IMR-90 (cell line): ENCODE measurements around the gene SSR4. TPM values are rescaled to one million over a fixed set of nuclear protein-coding genes. Genes with fewer than 3 reads are reported as not detected.
A peak's percentile ranks its signal among the peaks of the same experiment; 100 is the strongest.

Experiments
- ATAC-seq: fragments of 200-7000 bp; cut with Tn5 transposase; 2 replicates; pipeline ENCODE4 v1.9.1; 2020; ENCODE audit warnings: low read depth, mild to moderate bottlenecking, moderate library complexity
- BruUV-seq: library from RNA; stranded (reverse); fragments of 400-500 nt; replicated peaks from 2 replicates; lab custom pipeline; 2021; lab: Mats Ljungman, UMichigan
- CTCF ChIA-PET: fragments of 300-600 bp; formaldehyde crosslinking; extraction: SDS; loops from one replicate; lab custom pipeline; 2021; ENCODE audit warnings: antibody characterized with exemption; lab: Yijun Ruan, JAX
- POLR2A ChIA-PET: fragments of 300-600 bp; sonication (Branson Sonifier 250); formaldehyde crosslinking; loops from one replicate; lab custom pipeline; 2022; ENCODE audit warnings: antibody characterized with exemption; ENCODE audit not compliant: unreplicated experiment; lab: Charles Lee
- DNase-seq: peaks from one replicate; pipeline ENCODE4 v3.0.0; 2013
- H2AFZ ChIP-seq: replicated peaks from 2 replicates; pipeline ENCODE3; 2013; ENCODE audit warnings: low read length, mild to moderate bottlenecking; ENCODE audit not compliant: poor library complexity
- H2AK5ac ChIP-seq: 2 replicates; pipeline ENCODE4 v1.6.1; 2013; ENCODE audit warnings: low read depth, low read length, inconsistent platforms
- H2AK9ac ChIP-seq: replicated peaks from 2 replicates; pipeline ENCODE3; 2013; ENCODE audit warnings: mild to moderate bottlenecking, low read depth, low read length, moderate library complexity; ENCODE audit not compliant: poor library complexity
- H2BK120ac ChIP-seq: 2 replicates; pipeline ENCODE4 v1.6.1; 2013; ENCODE audit warnings: low read depth, low read length, inconsistent platforms
- H2BK15ac ChIP-seq: 3 replicates; pipeline ENCODE4 v1.6.1; 2013; ENCODE audit warnings: low read depth, low read length, inconsistent platforms
- H2BK20ac ChIP-seq: 2 replicates; pipeline ENCODE4 v1.6.1; 2013; ENCODE audit warnings: low read depth, mild to moderate bottlenecking, inconsistent platforms, low read length, moderate library complexity
- H2BK5ac ChIP-seq: 2 replicates; pipeline ENCODE4 v1.6.1; 2013; ENCODE audit warnings: mild to moderate bottlenecking, low read depth, low read length, inconsistent platforms; ENCODE audit not compliant: poor library complexity, severe bottlenecking
- H3K14ac ChIP-seq: replicated peaks from 2 replicates; pipeline ENCODE4 v1.6.1; 2013; ENCODE audit warnings: low read depth, low read length, inconsistent platforms
- H3K18ac ChIP-seq: 2 replicates; pipeline ENCODE4 v1.6.1; 2013; ENCODE audit warnings: low read depth, low read length, control low read depth
- H3K23ac ChIP-seq: 2 replicates; pipeline ENCODE4 v1.6.1; 2013; ENCODE audit warnings: low read depth, low read length, inconsistent platforms
- H3K27ac ChIP-seq: 2 replicates; pipeline ENCODE4 v1.5.1; 2013; ENCODE audit warnings: mild to moderate bottlenecking, control low read depth, low read length; ENCODE audit not compliant: insufficient read depth
- H3K27me3 ChIP-seq: 2 replicates; pipeline ENCODE4 v1.6.1; 2013; ENCODE audit warnings: low read length; ENCODE audit not compliant: control insufficient read depth, insufficient read depth
- H3K36me3 ChIP-seq: 2 replicates; pipeline ENCODE4 v1.6.1; 2013; ENCODE audit warnings: low read length, mixed read lengths; ENCODE audit not compliant: control insufficient read depth, insufficient read depth
- H3K4ac ChIP-seq: 2 replicates; pipeline ENCODE4 v1.6.1; 2013; ENCODE audit warnings: low read depth, low read length, inconsistent platforms
- H3K4me1 ChIP-seq: 2 replicates; pipeline ENCODE4 v1.6.1; 2013; ENCODE audit warnings: low read length, mixed read lengths; ENCODE audit not compliant: control insufficient read depth, insufficient read depth
- H3K4me2 ChIP-seq: 2 replicates; pipeline ENCODE4 v1.6.1; 2013; ENCODE audit warnings: low read depth, mild to moderate bottlenecking, control low read depth, low read length, moderate library complexity
- H3K4me3 ChIP-seq: 2 replicates; pipeline ENCODE4 v1.5.1; 2013; ENCODE audit warnings: low read depth, mild to moderate bottlenecking, control low read depth, low read length, moderate library complexity; ENCODE audit not compliant: insufficient read depth
- H3K56ac ChIP-seq: 2 replicates; pipeline ENCODE4 v1.6.1; 2013; ENCODE audit warnings: low read length, inconsistent platforms; ENCODE audit not compliant: insufficient read depth; ENCODE audit errors: extremely low read depth
- H3K79me1 ChIP-seq, 2 experiments: 2 replicates each; pipeline ENCODE4 v1.6.1; 2013; ENCODE audit warnings: low read length in 2 of 2, inconsistent platforms in 1 of 2, low read depth in 1 of 2
- H3K9ac ChIP-seq: 2 replicates; pipeline ENCODE4 v1.6.1; 2013; ENCODE audit warnings: low read depth, low read length, control low read depth
- H3K9me1 ChIP-seq: 2 replicates; pipeline ENCODE4 v1.6.1; 2013; ENCODE audit warnings: low read length, inconsistent platforms; ENCODE audit not compliant: insufficient read depth
- H3K9me3 ChIP-seq: 2 replicates; pipeline ENCODE4 v1.6.1; 2013; ENCODE audit warnings: low read length; ENCODE audit not compliant: control insufficient read depth, insufficient read depth
- H4K20me1 ChIP-seq: 2 replicates; pipeline ENCODE4 v1.6.1; 2013; ENCODE audit warnings: low read length, inconsistent platforms; ENCODE audit not compliant: insufficient read depth
- H4K5ac ChIP-seq: 2 replicates; pipeline ENCODE4 v1.6.1; 2013; ENCODE audit warnings: mild to moderate bottlenecking, low read depth, low read length, control low read depth
- H4K8ac ChIP-seq, 2 experiments: 2 replicates each; pipeline ENCODE4 v1.6.1; 2013; ENCODE audit warnings: low read depth in 2 of 2, low read length in 2 of 2, control low read depth in 1 of 2, inconsistent platforms in 1 of 2
- H4K91ac ChIP-seq: 2 replicates; pipeline ENCODE4 v1.6.1; 2013; ENCODE audit warnings: low read depth, low read length, inconsistent platforms; ENCODE audit not compliant: insufficient read depth
- BHLHE40 ChIP-seq: fragments of 150-350 bp; IDR thresholded peaks from 2 replicates; pipeline ENCODE4 v1.6.1; 2016; ENCODE audit warnings: mild to moderate bottlenecking, low read depth, low read length
- CEBPB ChIP-seq: IDR thresholded peaks from 2 replicates; pipeline ENCODE4 v1.6.1; 2012; ENCODE audit warnings: low read depth, low read length, improper control_type of control experiment
- CHD1 ChIP-seq: IDR thresholded peaks from 2 replicates; pipeline ENCODE4 v1.6.1; 2012; ENCODE audit warnings: low read depth, low read length, improper control_type of control experiment
- CTCF ChIP-seq: conservative IDR thresholded peaks from 2 replicates; pipeline ENCODE4 v1.5.1; 2012; ENCODE audit warnings: mild to moderate bottlenecking, low read depth, low read length, improper control_type of control experiment
- ELK1 ChIP-seq: fragments of 150-350 bp; IDR thresholded peaks from 2 replicates; pipeline ENCODE4 v1.6.1; 2016; ENCODE audit warnings: low read depth, mild to moderate bottlenecking, low read length, moderate library complexity, borderline replicate concordance
- FOS ChIP-seq: fragments of 150-350 bp; IDR thresholded peaks from 2 replicates; pipeline ENCODE4 v1.6.1; 2016; ENCODE audit warnings: low read depth, low read length
- MAFK ChIP-seq: IDR thresholded peaks from 2 replicates; pipeline ENCODE4 v1.6.1; 2012; ENCODE audit warnings: low read depth, low read length, improper control_type of control experiment
- MAZ ChIP-seq: IDR thresholded peaks from 2 replicates; pipeline ENCODE4 v1.6.1; 2012; ENCODE audit warnings: low read depth, mild to moderate bottlenecking, low read length, improper control_type of control experiment, moderate library complexity, borderline replicate concordance
- MXI1 ChIP-seq: IDR thresholded peaks from 2 replicates; pipeline ENCODE4 v1.6.1; 2012; ENCODE audit warnings: low read depth, mild to moderate bottlenecking, low read length, moderate library complexity, borderline replicate concordance
- POLR2A ChIP-seq: IDR thresholded peaks from 2 replicates; pipeline ENCODE4 v1.6.1; 2012; ENCODE audit warnings: mild to moderate bottlenecking, low read depth, low read length
- RAD21 ChIP-seq: IDR thresholded peaks from 2 replicates; pipeline ENCODE4 v1.6.1; 2012; ENCODE audit warnings: low read length, improper control_type of control experiment
- RCOR1 ChIP-seq: IDR thresholded peaks from 2 replicates; pipeline ENCODE4 v1.6.1; 2012; ENCODE audit warnings: mild to moderate bottlenecking, low read length, improper control_type of control experiment; ENCODE audit not compliant: insufficient replicate concordance
- RFX5 ChIP-seq: IDR thresholded peaks from 2 replicates; pipeline ENCODE4 v1.8.0; 2012; ENCODE audit warnings: low read depth, mild to moderate bottlenecking, low read length, moderate library complexity
- SMC3 ChIP-seq: fragments of 150-350 bp; IDR thresholded peaks from 2 replicates; pipeline ENCODE4 v1.6.1; 2016; ENCODE audit warnings: low read depth, mild to moderate bottlenecking, antibody characterized with exemption, low read length, moderate library complexity
- USF2 ChIP-seq: fragments of 150-350 bp; IDR thresholded peaks from 2 replicates; pipeline ENCODE4 v1.6.1; 2017; ENCODE audit warnings: mild to moderate bottlenecking, antibody characterized with exemption, low read length, low read depth
- WGBS, 2 experiments: methylation state at CpG; one replicate each; pipeline versions ENCODE4 v1.1.5 to v1.1.7; 2013; ENCODE audit warnings: missing lambda C conversion rate in 2 of 2; ENCODE audit not compliant: insufficient read length in 1 of 2; ENCODE audit errors: extremely low coverage in 2 of 2; 5-methylcytosine and 5-hydroxymethylcytosine counted together
- dilution Hi-C: fragments of 300-500 bp; cut with HindIII; formaldehyde crosslinking; loops from one replicate; pipeline ENCODE4 v1.14.3; 2018; ENCODE audit warnings: low sequenced_read_pairs; ENCODE audit not compliant: unreplicated experiment
- in situ Hi-C: fragments of 300-500 bp; cut with MboI; formaldehyde crosslinking; loops from 3 replicates; pipeline ENCODE4 v1.14.3; 2019; ENCODE audit warnings: low sequenced_read_pairs, inconsistent platforms, mixed read lengths
- intact Hi-C: fragments of 100-400 bp; cut with micrococcal nuclease; formaldehyde crosslinking; loops from 2 replicates; pipeline ENCODE4 v1.10.0; 2022
- polyA plus RNA-seq, 3 experiments: library from polyadenylated mRNA; depleted of rRNA; stranded (reverse); fragments of >200 nt; gene quantifications; 2 replicates each; pipeline ENCODE4 v1.2.3, GENCODE V29; 2012; ENCODE audit warnings: low replicate concordance in 1 of 3
- total RNA-seq: library from RNA; depleted of rRNA; stranded (reverse); fragments of >200 nt; gene quantifications from 2 replicates; pipeline ENCODE4 v1.2.3, GENCODE V29; 2012

SSR4 gene
- total and polyA plus RNA-seq, 2 of the 4 experiments (the other 2 are of a cell fraction), result 141 to 480 TPM

- no peak for ATAC-seq
- in situ Hi-C loops, result no loop called here
- no peak overlapping the region for H3K9ac ChIP-seq
- TF ChIP-seq MXI1, result no peak
- no peak for TF ChIP-seq USF2
- TF ChIP-seq RFX5, result no peak
- no peak for TF ChIP-seq FOS
- no peak for TF ChIP-seq RCOR1
- no peak for TF ChIP-seq CHD1
- TF ChIP-seq BHLHE40, result no peak
- TF ChIP-seq RAD21, result no peak
- no peak for TF ChIP-seq MAZ
- TF ChIP-seq ELK1, result no peak
- TF ChIP-seq MAFK, result no peak
- no peak for TF ChIP-seq CEBPB
- TF ChIP-seq CTCF, result no peak
- TF ChIP-seq POLR2A, result no peak
- TF ChIP-seq SMC3, result no peak
Observed at GRCh38 chrX:153777261-153778090, 17.0 kb upstream of the SSR4 start.

More at GRCh38 chrX:153777261-153778090, 17.0 kb upstream of the SSR4 start:
- ChIA-PET POLR2A (no interaction called here), CTCF (interaction anchor here (0.6 kb wide), 1 partner anchor 169 kb away, joined by 4 read pairs; no protein-coding TSS in a partner anchor)
- no peak overlapping the region for H2BK20ac ChIP-seq
- no peak overlapping the region for H2BK120ac ChIP-seq
- H3K9me3 ChIP-seq, result no peaks in the 10 kb centered on the region; the same call in 1 of the 2 replicates
- peaks cover 4% of the 10 kb centered on the region; the same call in 1 of the 2 replicates for H3K36me3 ChIP-seq
- intact Hi-C loops (no loop called here), dilution Hi-C loops (no loop called here)
- H4K20me1 ChIP-seq, result no peaks in the 10 kb centered on the region
- H3K4me1 ChIP-seq, result no peaks in the 10 kb centered on the region
- DNase-seq, result no peak
- no peak overlapping the region for H3K4ac ChIP-seq
- H3K9me1 ChIP-seq, result no peaks in the 10 kb centered on the region
- H2BK15ac ChIP-seq, result no peak overlapping the region
- no peaks in the 10 kb centered on the region for H3K79me1 ChIP-seq
- no peak overlapping the region for H2AFZ ChIP-seq
- H3K4me3 ChIP-seq, result no peak overlapping the region
- no peak overlapping the region for H3K23ac ChIP-seq
- 85% methylated on average over 20 of the region's 34 CpGs; no CpG with 5 or more reads in 1 of the 2 experiments for WGBS, 2 experiments
- no peak overlapping the region for H3K18ac ChIP-seq
- no peak overlapping the region for H4K8ac ChIP-seq
- no peak overlapping the region for H2AK5ac ChIP-seq
- no peak overlapping the region for H3K14ac ChIP-seq
- H2AK9ac ChIP-seq, result peak overlapping the region; percentile 55
- no peaks in the 10 kb centered on the region for H3K27me3 ChIP-seq
- H3K56ac ChIP-seq, result no peak overlapping the region
- no peak overlapping the region for H4K91ac ChIP-seq
- H3K4me2 ChIP-seq, result no peak overlapping the region
- no TSS peak for BruUV-seq
- H2BK5ac ChIP-seq, result no peak overlapping the region
- no peak overlapping the region for H4K5ac ChIP-seq
- H3K27ac ChIP-seq, result no peak overlapping the region
